Mesenchymal stem cell (in vitro differentiated cells and primary cell): ENCODE results near the gene RRM2.

Experiments used
- DNase-seq: peaks from one replicate; pipeline ENCODE4 v3.0.0-alpha.2; 2013
- H2AFZ ChIP-seq: one replicate; pipeline ENCODE4 v1.6.1; 2013; ENCODE audit warnings: low read depth, mild to moderate bottlenecking, control low read depth, inconsistent platforms, low read length, moderate library complexity
- H2AK5ac ChIP-seq: 2 replicates; pipeline ENCODE4 v1.6.1; 2013; ENCODE audit warnings: low read length, moderate library complexity, mild to moderate bottlenecking, inconsistent platforms; ENCODE audit not compliant: severe bottlenecking
- H2BK120ac ChIP-seq: one replicate; pipeline ENCODE4 v1.6.1; 2013; ENCODE audit warnings: low read depth, mild to moderate bottlenecking, inconsistent platforms, low read length, moderate library complexity
- H2BK12ac ChIP-seq, 2 experiments: one replicate each; pipeline ENCODE4 v1.6.1; 2013; ENCODE audit warnings: inconsistent platforms in 2 of 2, low read length in 2 of 2, mild to moderate bottlenecking in 2 of 2, moderate library complexity in 2 of 2, control low read depth in 1 of 2
- H2BK15ac ChIP-seq: one replicate; pipeline ENCODE4 v1.6.1; 2013; ENCODE audit warnings: mild to moderate bottlenecking, low read depth, inconsistent platforms; ENCODE audit not compliant: poor library complexity, severe bottlenecking
- H2BK5ac ChIP-seq: 2 replicates; pipeline ENCODE4 v1.6.1; 2013; ENCODE audit warnings: low read depth, mild to moderate bottlenecking, low read length, control low read depth, inconsistent platforms; ENCODE audit not compliant: poor library complexity, severe bottlenecking
- H3K14ac ChIP-seq, 2 experiments: one replicate each; pipeline ENCODE4 v1.6.1; 2013; ENCODE audit warnings: inconsistent platforms in 2 of 2, low read length in 2 of 2, control low read depth in 1 of 2, mild to moderate bottlenecking in 1 of 2, moderate library complexity in 1 of 2
- H3K18ac ChIP-seq, 2 experiments: one replicate each; pipeline ENCODE4 v1.6.1; 2013; ENCODE audit warnings: inconsistent platforms in 2 of 2, low read length in 2 of 2, control low read depth in 1 of 2, low read depth in 1 of 2, mild to moderate bottlenecking in 1 of 2
- H3K23ac ChIP-seq, 2 experiments: one replicate each; pipeline ENCODE4 v1.6.1; 2013; ENCODE audit warnings: inconsistent platforms in 2 of 2, low read length in 2 of 2, mild to moderate bottlenecking in 2 of 2, moderate library complexity in 2 of 2, control low read depth in 1 of 2
- H3K27ac ChIP-seq: 2 replicates; pipeline ENCODE4 v1.5.1; 2013; ENCODE audit warnings: mild to moderate bottlenecking, moderate library complexity, low read length, control low read depth, inconsistent platforms; ENCODE audit not compliant: poor library complexity, severe bottlenecking
- H3K27me3 ChIP-seq, 2 experiments: 2 replicates each; pipeline versions ENCODE4 v1.6.1 to v1.7.0; 2013; ENCODE audit warnings: low read length in 2 of 2, mild to moderate bottlenecking in 2 of 2, moderate library complexity in 2 of 2, control low read depth in 1 of 2, inconsistent platforms in 1 of 2; ENCODE audit not compliant: control insufficient read depth in 1 of 2, insufficient read depth in 1 of 2
- H3K36me3 ChIP-seq, 2 experiments: 2 replicates each; pipeline versions ENCODE4 v1.6.1 to v1.7.0; 2013; ENCODE audit warnings: low read length in 2 of 2, control low read depth in 1 of 2, inconsistent platforms in 1 of 2, low read depth in 1 of 2, mild to moderate bottlenecking in 1 of 2; ENCODE audit not compliant: insufficient read depth in 2 of 2, control insufficient read depth in 1 of 2
- H3K4ac ChIP-seq, 2 experiments: one replicate each; pipeline ENCODE4 v1.6.1; 2013; ENCODE audit warnings: inconsistent platforms in 2 of 2, low read length in 2 of 2, mild to moderate bottlenecking in 2 of 2, moderate library complexity in 2 of 2, control low read depth in 1 of 2, low read depth in 1 of 2
- H3K4me1 ChIP-seq: 2 replicates; pipeline ENCODE4 v1.6.1; 2013; ENCODE audit warnings: low read depth, low read length, control low read depth; ENCODE audit not compliant: control insufficient read depth, insufficient read depth
- H3K4me2 ChIP-seq: 2 replicates; pipeline ENCODE4 v1.6.1; 2013; ENCODE audit warnings: low read length, mild to moderate bottlenecking, inconsistent platforms; ENCODE audit not compliant: poor library complexity, severe bottlenecking
- H3K4me3 ChIP-seq, 2 experiments: 2 replicates each; pipeline versions ENCODE4 v1.5.1 to v1.7.0; 2013; ENCODE audit warnings: low read length in 2 of 2, mild to moderate bottlenecking in 2 of 2, control low read depth in 1 of 2, low read depth in 1 of 2; ENCODE audit not compliant: insufficient read depth in 1 of 2
- H3K79me1 ChIP-seq: replicated peaks from 2 replicates; pipeline ENCODE4 v1.6.1; 2013; ENCODE audit warnings: mild to moderate bottlenecking, control low read depth, low read length, inconsistent platforms; ENCODE audit not compliant: poor library complexity, severe bottlenecking
- H3K9ac ChIP-seq: 2 replicates; pipeline ENCODE4 v1.7.0; 2013; ENCODE audit warnings: mild to moderate bottlenecking, low read length, moderate library complexity
- H3K9me3 ChIP-seq: 2 replicates; pipeline ENCODE4 v1.7.0; 2013; ENCODE audit warnings: mild to moderate bottlenecking, low read length; ENCODE audit not compliant: control insufficient read depth
- H4K8ac ChIP-seq: one replicate; pipeline ENCODE4 v1.6.1; 2013; ENCODE audit warnings: inconsistent platforms, mild to moderate bottlenecking, low read length, moderate library complexity
- H4K91ac ChIP-seq: one replicate; pipeline ENCODE4 v1.6.1; 2013; ENCODE audit warnings: mild to moderate bottlenecking, low read length, inconsistent platforms
- WGBS: methylation state at CpG from one replicate; pipeline ENCODE4 v1.1.7; 2013; ENCODE audit warnings: mixed read lengths; 5-methylcytosine and 5-hydroxymethylcytosine counted together

The RRM2 gene

DNA sequence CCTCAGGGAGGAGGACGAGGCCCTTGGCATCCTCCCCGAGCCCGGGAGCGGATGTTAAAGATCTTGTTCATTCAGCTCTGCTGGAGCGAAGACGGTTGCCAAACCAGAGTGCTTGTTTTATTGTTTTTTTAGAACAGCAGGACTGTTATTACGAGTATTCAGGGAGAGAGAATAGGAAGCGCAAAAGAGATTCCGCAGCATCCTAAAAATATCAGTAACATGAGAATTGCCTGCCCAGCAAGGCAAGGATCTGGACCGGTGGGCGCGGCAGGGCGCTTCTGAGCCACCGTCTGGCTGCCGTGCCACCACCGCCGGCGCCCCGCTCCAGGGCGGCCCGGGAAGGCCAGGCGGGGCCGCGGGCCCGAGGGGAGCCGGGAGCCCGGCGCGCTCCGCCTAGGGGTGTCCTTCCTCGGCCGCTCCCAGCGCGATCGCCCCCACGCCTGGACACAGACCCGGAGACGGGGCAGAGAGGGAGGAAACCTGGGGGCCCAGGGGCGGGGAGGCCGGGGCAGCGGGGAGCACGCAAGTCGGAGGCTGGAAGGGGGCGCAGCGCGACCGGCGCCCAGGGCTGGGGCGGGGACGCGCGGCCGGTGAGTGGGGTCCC lies 43.2 kb upstream of the RRM2 start:
- H3K4me2 ChIP-seq = peak overlapping the region; percentile 70
- H3K4me1 ChIP-seq = peaks cover 21% of the 10 kb centered on the region
- H3K18ac ChIP-seq = no peak overlapping the region
- H4K8ac ChIP-seq = no peak overlapping the region
- no peak overlapping the region for H2AK5ac ChIP-seq
- no peak overlapping the region for H2BK12ac ChIP-seq
- 3% methylated on average over 26 of the region's 53 CpGs for WGBS
- H3K4me3 ChIP-seq = peak overlapping the region; percentile 72 to 76
- H2BK120ac ChIP-seq = no peak overlapping the region
- peak overlapping the region; percentile 12 for H2BK15ac ChIP-seq
- H3K79me1 ChIP-seq = peaks cover 4% of the 10 kb centered on the region
- H3K4ac ChIP-seq = no peak overlapping the region
- peak; percentile 26 for DNase-seq
- no peak overlapping the region for H4K91ac ChIP-seq
- H3K27ac ChIP-seq = peak overlapping the region; percentile 77
- H2BK5ac ChIP-seq = peak overlapping the region; percentile 91
- H3K27me3 ChIP-seq = peaks cover 9 to 81% of the 10 kb centered on the region in 2 experiments
- H3K9ac ChIP-seq = peak overlapping the region; percentile 73
- peak overlapping the region in 1 of 2 experiments; percentile 36 for H3K23ac ChIP-seq
- peak overlapping the region; percentile 10 for H2AFZ ChIP-seq
- no peak overlapping the region for H3K14ac ChIP-seq
- peaks cover 0 to 11% of the 10 kb centered on the region in 2 experiments for H3K36me3 ChIP-seq
- no peaks in the 10 kb centered on the region for H3K9me3 ChIP-seq

DNA sequence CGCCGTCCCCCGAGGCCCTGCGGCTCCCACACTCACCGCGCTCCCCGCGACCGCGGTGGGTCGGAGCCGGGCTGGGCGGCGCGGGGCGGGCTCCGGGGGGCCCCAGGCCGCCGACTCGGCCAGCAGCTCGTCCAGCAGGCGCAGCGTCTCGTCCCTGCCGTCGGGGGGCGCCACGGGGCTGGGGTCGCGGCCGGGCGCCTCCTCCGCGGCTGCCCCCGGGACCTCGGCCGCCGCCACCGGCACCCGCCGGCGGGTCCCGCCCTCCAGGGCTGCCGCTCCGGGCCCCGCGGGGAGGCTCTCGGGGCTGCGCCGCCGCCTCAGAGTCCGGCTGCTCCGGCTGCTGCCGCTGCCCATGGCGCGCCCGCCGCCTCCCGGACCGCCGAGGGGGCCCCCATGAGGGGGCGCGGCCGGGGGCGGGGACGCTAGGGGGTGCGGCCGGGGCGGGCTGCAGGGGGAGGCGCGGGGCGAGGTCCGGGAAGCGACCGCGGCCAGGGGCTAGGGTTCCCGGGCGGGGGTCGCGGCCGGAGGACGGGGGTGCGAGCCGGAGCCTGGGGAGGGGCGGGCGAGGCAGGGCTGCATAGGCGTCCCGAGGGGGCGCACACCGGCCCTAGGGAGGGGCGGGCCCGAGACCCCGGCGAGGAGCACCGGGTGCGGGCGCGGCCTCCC lies 42.5 kb upstream of the RRM2 start, which contains the start of gene CYS1:
TSS of gene CYS1 (minus strand) at position 542 of the 666 bp plus-strand sequence. CDS start at position 354, 188 bp downstream.
- Histone ChIP-seq H3K14ac (no peak within 1 kb of the TSS), H3K79me1 (peaks cover 4% of the 10 kb centered on the region), H2BK120ac (peak within 1 kb of the TSS; percentile 36), H2AFZ (peak within 1 kb of the TSS; percentile 10), H2AK5ac (no peak within 1 kb of the TSS), H2BK5ac (peak within 1 kb of the TSS; percentile 91), H3K18ac (no peak within 1 kb of the TSS), H3K27ac (peak within 1 kb of the TSS; percentile 91), H3K4me1 (peaks cover 26% of the 10 kb centered on the region), H2BK12ac (no peak within 1 kb of the TSS), H2BK15ac (peak within 1 kb of the TSS; percentile 12), H3K27me3 (peaks cover 9 to 79% of the 10 kb centered on the region in 2 experiments), H3K4me3 (peak within 1 kb of the TSS; percentile 72 to 76), H4K91ac (no peak within 1 kb of the TSS), H3K23ac (peak within 1 kb of the TSS in 1 of 2 experiments; percentile 73), H3K36me3 (peaks cover 0 to 10% of the 10 kb centered on the region in 2 experiments), H3K9me3 (no peaks in the 10 kb centered on the region), H3K4ac (no peak within 1 kb of the TSS), H3K4me2 (peak within 1 kb of the TSS; percentile 79), H4K8ac (peak within 1 kb of the TSS; percentile 20), H3K9ac (peak within 1 kb of the TSS; percentile 73)
- DNase-seq = no peak
- WGBS = 0% methylated on average over 32 of the region's 98 CpGs

- Histone ChIP-seq H2BK15ac (no peak overlapping the region), H2BK5ac (peak overlapping the region; percentile 90)
Measured at GRCh38 chr2:10080536-10081304, 41.8 kb upstream of the RRM2 start.

More at GRCh38 chr2:10080536-10081304, 41.8 kb upstream of the RRM2 start:
- H3K14ac ChIP-seq = no peak overlapping the region
- H2BK120ac ChIP-seq = no peak overlapping the region
- H2AFZ ChIP-seq = no peak overlapping the region
- H3K9ac ChIP-seq = no peak overlapping the region
- no peak overlapping the region for H2AK5ac ChIP-seq
- no peaks in the 10 kb centered on the region for H3K9me3 ChIP-seq
- peak overlapping the region in 1 of 2 experiments; percentile 72 for H3K4me3 ChIP-seq
- 2% methylated on average over 11 of the region's 45 CpGs for WGBS
- no peak overlapping the region for H4K91ac ChIP-seq
- peaks cover 2% of the 10 kb centered on the region for H3K79me1 ChIP-seq
- H3K23ac ChIP-seq = peak overlapping the region in 1 of 2 experiments; percentile 73
- H3K4me1 ChIP-seq = peaks cover 29% of the 10 kb centered on the region
- peak overlapping the region; percentile 79 for H3K4me2 ChIP-seq
- no peak overlapping the region for H2BK12ac ChIP-seq
- H3K27ac ChIP-seq = peak overlapping the region; percentile 91
- H3K4ac ChIP-seq = no peak overlapping the region
- peak overlapping the region; percentile 20 for H4K8ac ChIP-seq
- peaks cover 0 to 5% of the 10 kb centered on the region in 2 experiments for H3K36me3 ChIP-seq
- peaks cover 9 to 79% of the 10 kb centered on the region in 2 experiments for H3K27me3 ChIP-seq
- no peak overlapping the region for H3K18ac ChIP-seq
- DNase-seq = no peak
